Measurements from ENCODE around the gene DCUN1D1. TPM values are rescaled to one million over a fixed set of nuclear protein-coding genes. Genes with fewer than 3 reads are reported as not detected.
"Not testable (repeated sequence)": the region's sequence is repeated elsewhere in the genome, so short reads cannot be mapped to it uniquely, and the experiment has no call there.

DCUN1D1 gene
- total RNA-seq, 4 donors from 2014 or later, result 33.6 to 52.8 (median 35.0) TPM

- no peak for DNase-seq
- H3K36me3 ChIP-seq, result no peaks in the 10 kb centered on the region
- TF ChIP-seq POLR2A (IDR thresholded peaks at IDR 0.05) (no peak), CTCF (IDR thresholded peaks at IDR 0.05) (no peak)
- intact Hi-C loops (cut with DNase I), result no loop called here
- H3K4me1 ChIP-seq, result no peaks in the 10 kb centered on the region
- 96% methylated on average over 4 of the region's 4 CpGs for WGBS, 2 donors
- no peaks in the 10 kb centered on the region for H3K9me3 ChIP-seq
- H3K27ac ChIP-seq, result no peak overlapping the region
- no peaks in the 10 kb centered on the region for H3K27me3 ChIP-seq
- no peak overlapping the region for H3K4me3 ChIP-seq (replicated peaks in 1 of 3)
Observed at GRCh38 chr3:183008303-183008702, 28.0 kb upstream of the DCUN1D1 start.

- no peaks in the 10 kb centered on the region for H3K27me3 ChIP-seq
- no peak for DNase-seq
- H3K4me3 ChIP-seq (replicated peaks in 1 of 3), result no peak overlapping the region
- no peaks in the 10 kb centered on the region for H3K4me1 ChIP-seq
- 88 to 90% methylated on average over 10 of the region's 10 CpGs for WGBS, 2 donors
- no peaks in the 10 kb centered on the region for H3K9me3 ChIP-seq
- TF ChIP-seq CTCF (IDR thresholded peaks at IDR 0.05) (no peak), POLR2A (IDR thresholded peaks at IDR 0.05) (no peak)
- intact Hi-C loops (cut with DNase I), result no loop called here
- no peaks in the 10 kb centered on the region for H3K36me3 ChIP-seq
- H3K27ac ChIP-seq, result no peak overlapping the region
Observed at GRCh38 chr3:183006396-183007002, 26.2 kb upstream of the DCUN1D1 start.

- TF ChIP-seq CTCF (IDR thresholded peaks at IDR 0.05), result no peak
- no peak for TF ChIP-seq POLR2A (IDR thresholded peaks at IDR 0.05)
- DNase-seq, result no peak
- Histone ChIP-seq H3K9me3 (no peaks in the 10 kb centered on the region), H3K27me3 (no peaks in the 10 kb centered on the region), H3K27ac (no peak overlapping the region), H3K4me1 (no peaks in the 10 kb centered on the region), H3K4me3 (replicated peaks in 1 of 3) (no peak overlapping the region), H3K36me3 (no peaks in the 10 kb centered on the region)
- intact Hi-C loops (cut with DNase I), result no loop called here
- WGBS, 2 donors, result 91 to 100% methylated on average over 1 of the region's 1 CpG
Observed at GRCh38 chr3:182999767-183000166, 19.4 kb upstream of the DCUN1D1 start.

- H3K27me3 ChIP-seq; DNase-seq; H3K4me1 ChIP-seq; intact Hi-C loops (cut with DNase I); H3K27ac ChIP-seq; H3K36me3 ChIP-seq; H3K4me3 ChIP-seq (replicated peaks in 1 of 3); H3K9me3 ChIP-seq: not testable (repeated sequence)
- 95 to 96% methylated on average over 4 of the region's 4 CpGs for WGBS, 2 donors
Observed at GRCh38 chr3:182993486-182994201, 13.3 kb upstream of the DCUN1D1 start.

- Histone ChIP-seq H3K4me3 (replicated peaks in 1 of 3) (no peak overlapping the region), H3K4me1 (peaks cover 0 to 3% of the 10 kb centered on the region in 2 donors), H3K27ac (no peak overlapping the region), H3K36me3 (no peaks in the 10 kb centered on the region), H3K27me3 (no peaks in the 10 kb centered on the region), H3K9me3 (no peaks in the 10 kb centered on the region)
- TF ChIP-seq POLR2A (IDR thresholded peaks at IDR 0.05) (no peak), CTCF (IDR thresholded peaks at IDR 0.05) (no peak)
- DNase-seq, result peak; percentile 91 to 93
- intact Hi-C loops (cut with DNase I), result no loop called here
- 21 to 43% methylated on average over 3 of the region's 3 CpGs for WGBS, 2 donors
Observed at GRCh38 chr3:182989566-182989965, 9.2 kb upstream of the DCUN1D1 start.

Measured in thyroid gland (tissue), 4 donors.